ENCODE data around the gene SYNPR.
"Not testable (repeated sequence)": the region's sequence is repeated elsewhere in the genome, so short reads cannot be mapped to it uniquely, and the experiment has no call there.

SYNPR gene

DNA sequence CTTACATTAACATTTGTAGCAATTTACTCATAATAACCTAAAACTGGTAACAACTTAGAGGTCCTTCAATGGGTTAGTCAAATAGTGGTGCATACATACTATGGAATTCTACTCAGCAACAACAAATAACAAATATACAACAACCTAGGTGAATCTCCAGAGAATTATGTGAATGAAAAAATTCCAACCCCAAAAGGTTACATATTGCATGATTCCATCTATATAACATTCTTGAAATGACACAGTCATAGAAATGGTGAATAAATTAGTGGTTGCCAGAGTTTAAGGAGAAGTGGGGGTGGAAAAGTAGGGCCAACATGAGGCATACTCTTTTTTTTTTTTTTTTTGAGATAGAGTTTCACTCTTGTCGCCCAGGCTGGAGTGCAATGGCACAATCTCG lies 361.7 kb downstream of the SYNPR start:
- no peak for DNase-seq

DNA sequence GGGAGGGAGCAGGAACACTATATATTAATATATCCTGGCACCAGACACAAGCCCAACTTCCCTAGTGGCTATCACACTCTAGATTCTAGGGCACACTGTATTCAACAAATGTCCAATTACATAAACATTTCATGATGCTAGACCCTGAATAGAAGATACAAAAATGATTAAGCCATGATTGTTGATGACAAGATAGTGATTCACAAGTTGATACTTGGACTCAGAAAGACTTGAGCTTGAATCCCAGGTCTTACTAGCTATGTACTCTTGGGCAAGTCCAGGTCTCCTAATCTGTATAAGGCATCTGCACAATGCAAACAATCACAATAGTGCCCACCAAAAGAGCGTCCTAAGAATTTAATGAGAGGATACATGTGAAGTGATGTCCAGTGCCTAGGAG lies 364.4 kb downstream of the SYNPR start:
- no peak for DNase-seq

DNA sequence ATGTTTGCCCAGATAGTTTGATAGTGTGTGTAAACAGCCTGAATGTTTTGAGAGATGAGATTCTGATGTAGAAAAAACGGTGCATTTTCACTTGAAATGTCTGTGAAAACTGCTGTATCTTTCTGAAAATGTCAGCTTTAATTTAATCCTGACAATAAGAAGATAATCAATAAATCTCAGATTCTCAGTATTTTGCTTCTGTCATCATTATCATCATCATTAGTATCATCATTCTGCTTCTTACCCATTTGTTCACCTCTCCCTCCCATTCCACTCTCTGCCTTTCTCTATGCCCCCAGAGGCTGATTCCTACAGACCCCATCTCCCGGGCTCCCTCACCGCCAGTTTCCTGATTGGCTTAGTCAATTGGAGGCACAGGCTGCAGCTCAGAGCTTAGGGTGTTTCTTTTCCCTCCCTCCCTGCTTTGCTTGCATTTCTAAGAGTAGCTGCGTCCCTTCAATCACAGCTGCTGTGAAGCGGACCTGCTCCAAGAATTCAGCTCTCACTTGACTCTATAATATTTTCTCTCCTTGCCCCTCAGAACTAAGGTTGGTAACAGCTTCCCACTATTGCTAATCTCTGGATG lies 366.2 kb downstream of the SYNPR start:
- no peak for DNase-seq

DNA sequence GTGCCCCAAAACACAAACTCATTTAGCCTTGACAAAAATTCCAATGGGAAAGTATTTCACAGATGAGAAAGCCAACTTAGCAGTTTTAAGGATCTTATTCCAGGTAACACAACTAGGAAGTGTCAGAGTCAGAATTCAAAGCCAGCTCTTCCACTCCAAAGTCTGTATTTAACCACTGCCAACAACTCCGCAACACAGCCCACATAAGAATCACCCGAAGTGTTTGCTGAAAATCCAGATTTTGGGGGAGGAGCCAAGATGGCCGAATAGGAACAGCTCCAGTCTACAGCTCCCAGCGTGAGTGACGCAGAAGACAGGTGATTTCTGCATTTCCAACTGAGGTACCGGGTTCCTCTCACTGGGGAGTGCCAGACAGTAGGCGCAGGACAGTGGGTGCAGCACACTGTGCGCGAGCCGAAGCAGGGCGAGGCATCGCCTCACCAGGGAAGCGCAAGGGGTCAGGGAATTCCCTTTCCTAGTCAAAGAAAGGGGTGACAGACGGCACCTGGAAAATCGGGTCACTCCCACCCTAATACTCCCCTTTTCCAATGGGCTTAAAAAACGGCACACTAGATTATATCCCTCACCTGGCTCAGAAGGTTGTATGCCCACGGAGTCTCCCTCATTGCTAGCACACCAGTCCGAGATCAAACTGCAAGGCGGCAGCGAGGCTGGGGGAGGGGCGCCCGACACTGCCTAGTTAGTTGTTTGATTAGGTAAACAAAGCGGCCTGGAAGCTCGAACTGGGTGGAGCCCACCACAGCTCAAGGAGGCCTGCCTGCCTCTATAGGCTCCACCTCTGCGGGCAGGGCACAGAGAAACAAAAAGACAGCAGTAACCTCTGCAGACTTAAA lies 367.0 kb downstream of the SYNPR start:
- not testable (repeated sequence) for DNase-seq

DNA sequence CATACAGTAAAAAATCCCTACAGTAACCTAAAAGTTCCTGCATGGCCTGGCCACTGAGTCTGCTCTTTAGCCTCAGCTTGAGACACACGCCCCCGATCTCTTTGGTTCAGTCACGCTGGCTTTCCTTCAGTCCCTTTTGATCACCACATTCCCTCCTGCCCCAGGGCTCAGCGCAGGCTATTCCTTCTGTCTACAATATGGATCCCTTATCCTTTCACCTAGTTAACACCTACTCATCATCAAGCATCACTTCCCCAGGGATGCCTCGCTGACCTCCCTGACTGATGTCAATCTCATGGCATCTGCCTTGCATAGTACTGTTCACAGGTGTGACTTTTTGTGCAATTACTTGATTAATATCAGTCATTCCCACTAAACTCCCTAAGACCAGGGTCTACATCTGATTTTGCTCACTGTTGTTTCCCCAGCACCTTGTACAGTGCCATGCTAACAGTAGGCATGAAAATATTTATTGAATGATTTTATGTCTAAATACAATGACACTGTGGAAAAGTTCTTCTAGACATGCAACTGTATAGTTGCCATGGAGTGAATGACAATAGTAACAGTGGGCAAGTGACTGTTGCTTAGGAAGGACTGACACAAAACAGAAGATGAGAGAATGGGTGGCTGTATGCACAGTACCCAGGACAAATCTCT lies 374.1 kb downstream of the SYNPR start, which contains the start of gene SNTN:
Gene SNTN (plus strand): TSS at position 610 of the 660 bp plus-strand sequence. CDS start 13 bp downstream, at position 623.
- DNase-seq = no peak

DNA sequence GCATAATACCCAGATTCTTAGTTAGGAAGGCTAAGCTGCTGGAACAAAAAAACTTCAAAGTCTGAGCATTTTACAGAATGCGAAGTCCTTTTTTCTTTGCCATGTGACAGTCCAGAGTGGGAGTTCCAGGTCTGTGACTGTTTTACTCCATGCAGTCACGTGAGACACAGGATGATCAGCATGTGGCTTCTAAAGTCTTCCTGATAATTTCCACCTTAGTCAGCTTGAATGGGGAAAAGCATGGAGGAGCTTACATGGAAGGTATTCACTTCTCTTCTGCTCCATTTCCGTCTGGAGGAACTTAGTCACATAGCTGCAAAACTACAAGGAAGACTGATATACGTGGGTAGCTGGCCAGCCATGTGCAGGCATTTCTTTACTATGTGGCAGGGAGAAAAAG lies 376.1 kb downstream of the SYNPR start:
- no peak for DNase-seq

DNA sequence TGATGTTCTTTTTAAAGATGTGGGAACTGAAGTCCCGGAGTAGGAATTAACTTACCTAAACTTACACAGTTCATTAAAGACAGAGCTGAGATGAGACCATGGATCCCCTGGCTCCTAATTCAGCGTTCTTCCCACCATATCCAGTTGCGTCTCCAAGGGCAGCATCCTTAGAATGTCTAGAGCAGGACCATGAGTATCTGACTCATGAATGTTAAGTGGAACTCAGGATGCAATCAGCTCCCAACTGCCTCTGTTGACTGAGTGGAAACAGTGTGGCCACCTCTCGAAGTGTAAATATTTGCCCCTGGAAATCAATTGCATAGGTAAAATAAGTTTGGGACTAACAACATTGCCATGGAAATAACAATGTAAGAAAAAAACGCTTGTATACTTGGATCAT lies 376.8 kb downstream of the SYNPR start:
- no peak for DNase-seq

DNA sequence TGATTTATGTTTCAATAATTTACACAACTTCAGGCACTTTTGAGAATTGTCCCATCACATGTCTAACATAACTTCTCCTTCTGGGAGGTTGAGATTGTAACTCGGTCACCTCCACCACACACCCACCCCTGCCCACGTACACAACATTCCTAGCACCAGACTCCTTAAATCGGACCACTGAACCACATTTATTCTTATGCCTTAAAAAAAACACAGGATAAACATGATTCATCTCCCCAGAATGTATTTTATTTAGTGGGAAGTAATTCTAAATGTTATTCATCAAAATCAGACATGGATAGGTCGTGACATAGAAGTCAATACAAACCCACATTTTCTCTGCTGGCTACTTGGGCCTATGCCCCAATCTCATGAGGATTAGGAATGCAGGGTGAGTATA lies 377.4 kb downstream of the SYNPR start:
- no peak for DNase-seq

DNA sequence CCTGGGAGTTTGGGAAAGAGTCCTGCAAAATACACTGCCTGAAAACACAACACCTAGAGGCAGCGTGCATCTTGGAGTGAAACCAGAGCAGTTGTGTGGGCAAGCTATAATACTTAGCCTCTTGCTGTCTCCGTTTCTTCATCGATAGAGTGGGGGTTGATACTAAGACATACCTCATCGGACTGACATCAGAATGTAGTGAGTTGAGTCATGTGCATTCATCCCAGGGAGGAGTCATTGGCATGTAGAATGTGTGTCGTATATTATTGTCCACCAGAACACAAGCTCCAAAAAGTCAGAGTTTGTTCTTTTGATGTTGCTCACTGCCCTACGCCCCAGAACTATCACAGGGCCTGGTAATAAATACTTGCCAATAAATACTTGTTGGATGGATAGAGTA lies 378.7 kb downstream of the SYNPR start:
- no peak for DNase-seq

DNA sequence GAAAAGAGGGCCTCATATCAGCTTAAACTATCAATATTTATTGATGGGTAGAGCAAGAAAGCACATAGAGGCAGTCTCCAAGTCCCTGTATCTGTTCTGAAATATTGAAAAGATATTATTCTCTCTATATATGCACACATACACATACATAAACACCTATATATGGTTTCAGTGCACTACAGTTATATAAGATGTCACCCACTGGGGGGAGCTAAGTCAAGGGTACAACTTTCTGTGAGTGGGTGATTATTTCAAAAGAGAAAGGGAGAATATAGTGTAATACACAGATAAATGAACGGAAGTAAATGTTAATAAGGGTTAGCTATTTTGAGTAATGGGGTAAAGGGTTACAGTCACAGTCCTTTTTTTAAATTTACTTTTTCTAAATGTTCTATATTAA lies 383.1 kb downstream of the SYNPR start:
- DNase-seq = no peak

DNA sequence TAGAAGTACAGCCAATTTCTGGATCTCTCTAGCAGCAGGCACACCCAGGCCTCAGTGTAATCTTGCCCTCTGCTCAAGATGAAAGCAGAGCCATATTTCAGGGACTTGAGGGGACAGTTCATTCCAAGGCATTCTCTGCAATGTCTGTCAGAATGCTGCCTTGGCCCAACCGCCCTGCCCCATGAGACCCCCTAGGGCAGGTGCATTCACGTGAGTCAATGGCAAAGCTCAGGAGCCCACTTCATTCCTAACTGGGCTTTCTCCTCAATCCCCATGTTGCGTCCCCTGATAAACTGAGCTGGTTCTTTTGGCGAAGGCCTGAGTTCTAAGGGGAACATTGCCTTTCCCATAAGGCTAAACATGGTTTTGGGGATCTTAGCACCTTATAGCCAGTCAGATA lies 383.9 kb downstream of the SYNPR start:
- DNase-seq = no peak

DNA sequence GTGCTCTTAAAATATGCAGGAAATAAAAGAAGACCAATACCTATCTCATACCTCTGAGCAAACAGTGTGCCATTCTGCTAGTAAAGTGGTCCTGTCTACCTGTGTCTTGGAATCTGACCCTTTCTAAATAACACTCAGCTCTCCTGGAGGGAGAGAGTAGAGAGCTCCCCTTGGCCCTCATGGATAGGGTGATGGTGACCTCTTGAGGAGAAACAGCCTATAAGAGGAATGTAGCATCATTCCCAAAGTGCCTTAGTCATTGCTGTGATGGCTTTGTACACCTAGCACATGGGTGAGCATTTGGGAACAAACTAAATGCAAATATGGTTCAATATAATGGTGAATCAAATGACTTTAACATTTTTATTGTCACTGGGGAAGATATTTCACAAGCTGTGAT lies 384.4 kb downstream of the SYNPR start:
- DNase-seq = no peak

Data from activated CD4-positive, alpha-beta T cell treated with anti-CD3 and anti-CD28 coated beads for 4 hours (primary cell).